K562 (cell line): ENCODE results near the gene CD82. TPM values are rescaled to one million over a fixed set of nuclear protein-coding genes. Genes with fewer than 3 reads are reported as not detected.

ENCODE experiments used
- ATAC-seq: fragments of 200-7000 bp; cut with Tn5 transposase; 3 replicates; pipeline ENCODE4 v1.9.1; 2020; ENCODE audit warnings: moderate library complexity
- BruUV-seq: library from RNA; stranded (reverse); fragments of 400-500 nt; replicated peaks from 2 replicates; lab custom pipeline; 2021; lab: Mats Ljungman, UMichigan
- CTCF ChIA-PET: fragments of 300-600 bp; formaldehyde crosslinking; extraction: SDS; loops from one replicate; lab custom pipeline; 2021; ENCODE audit warnings: low intra/inter-chr PET ratio; lab: Yijun Ruan, JAX
- POLR2A ChIA-PET: fragments of 300-600, 350-650 bp; sonication (Branson Sonifier 250); formaldehyde crosslinking; extraction: SDS; loops from one replicate; lab custom pipeline; 2021; ENCODE audit warnings: antibody characterized with exemption, inconsistent platforms; lab: Yijun Ruan, JAX
- DNase-seq, 4 experiments: peaks; one replicate each; pipeline versions ENCODE4 v3.0.0 to v3.0.0-alpha.2; 2011 to 2018; ENCODE audit warnings: low spot score in 3 of 4, mixed read lengths in 3 of 4; ENCODE audit errors: extremely low read depth in 1 of 4
- FAIRE-seq: peaks from 2 replicates; lab custom pipeline; 2011; peaks lifted over from hg19 to GRCh38; lab: Jason Lieb, UNC
- H2AFZ ChIP-seq: 2 replicates; pipeline ENCODE4 v1.6.0; 2011; ENCODE audit warnings: low read depth, low read length, control low read depth, inconsistent platforms
- H3K27ac ChIP-seq: fragments of 200-600 bp; 3 replicates; pipeline ENCODE4 v1.8.0; 2011; ENCODE audit warnings: low read depth, mild to moderate bottlenecking, control low read depth, inconsistent platforms, low read length, moderate library complexity, mixed read lengths; ENCODE audit errors: extremely low read depth
- H3K27me3 ChIP-seq, 2 experiments: fragments of 300-600 bp in 1 of 2; 2 replicates in 1 of 2; 3 replicates in 1 of 2; pipeline versions ENCODE4 v1.6.0 to v1.8.0; 2011; ENCODE audit warnings: inconsistent platforms in 2 of 2, low read length in 2 of 2, mild to moderate bottlenecking in 1 of 2, mixed read lengths in 1 of 2, moderate library complexity in 1 of 2; ENCODE audit not compliant: control insufficient read depth in 2 of 2, insufficient read depth in 2 of 2
- H3K36me3 ChIP-seq: fragments of 300-600 bp; 3 replicates; pipeline ENCODE4 v1.8.0; 2011; ENCODE audit warnings: mild to moderate bottlenecking, low read length, inconsistent platforms; ENCODE audit not compliant: control insufficient read depth, insufficient read depth
- H3K4me1 ChIP-seq, 2 experiments: fragments of 200-600 bp in 1 of 2; replicated peaks in 1 of 2; 2 replicates in 1 of 2; 3 replicates in 1 of 2; pipeline versions ENCODE4 v1.5.1 to v1.8.0; 2011; ENCODE audit warnings: inconsistent platforms in 2 of 2, low read length in 2 of 2, mild to moderate bottlenecking in 1 of 2, mixed read lengths in 1 of 2, moderate library complexity in 1 of 2; ENCODE audit not compliant: control insufficient read depth in 2 of 2, insufficient read depth in 2 of 2
- H3K4me2 ChIP-seq: 2 replicates; pipeline ENCODE4 v1.6.1; 2011; ENCODE audit warnings: low read length, control low read depth, inconsistent platforms, mixed read lengths; ENCODE audit not compliant: insufficient read depth
- H3K4me3 ChIP-seq: fragments of 200-600 bp; sonication (generic), shearing (Covaris generic); 2 replicates; pipeline ENCODE4 v1.5.1; 2016; ENCODE audit warnings: control low read depth, inconsistent platforms
- H3K79me2 ChIP-seq: fragments of 200-600 bp; 3 replicates; pipeline ENCODE4 v1.8.0; 2011; ENCODE audit warnings: low read length, inconsistent platforms; ENCODE audit not compliant: control insufficient read depth, insufficient read depth
- H3K9ac ChIP-seq, 2 experiments: 2 replicates each; pipeline versions ENCODE4 v1.6.0 to v1.6.1; 2011; ENCODE audit warnings: low read depth in 2 of 2, low read length in 2 of 2, control low read depth in 1 of 2, inconsistent platforms in 1 of 2, mild to moderate bottlenecking in 1 of 2, mixed read lengths in 1 of 2; ENCODE audit not compliant: insufficient read depth in 1 of 2
- H3K9me1 ChIP-seq: one replicate; pipeline ENCODE4 v1.6.0; 2011; ENCODE audit warnings: inconsistent platforms, mild to moderate bottlenecking, low read length, moderate library complexity; ENCODE audit not compliant: control insufficient read depth, insufficient read depth
- H3K9me3 ChIP-seq: replicated peaks from 2 replicates; pipeline ENCODE4 v1.5.1; 2011; ENCODE audit warnings: low read depth, low read length, inconsistent platforms; ENCODE audit not compliant: control insufficient read depth, insufficient read depth
- H4K20me1 ChIP-seq: replicated peaks from 2 replicates; pipeline ENCODE4 v1.6.1; 2011; ENCODE audit warnings: low read length, inconsistent platforms, mixed read lengths; ENCODE audit not compliant: control insufficient read depth, insufficient read depth
- FOSL1 ChIP-seq: fragments of 200-800 bp; sonication (Bioruptor generic); conservative IDR thresholded peaks from 2 replicates; pipeline ENCODE4 v1.6.1; 2016; ENCODE audit warnings: missing genetic modification characterization, missing compliant biosample characterization
- GATAD2B ChIP-seq: fragments of 450-650 bp; IDR thresholded peaks from 2 replicates; pipeline ENCODE4 v1.6.1; 2017; ENCODE audit warnings: mild to moderate bottlenecking, borderline replicate concordance
- JUND ChIP-seq, 2 experiments: IDR thresholded peaks; 2 replicates in 1 of 2; 3 replicates in 1 of 2; pipeline ENCODE4 v1.6.1; 2011; ENCODE audit warnings: borderline replicate concordance in 2 of 2, low read depth in 2 of 2, low read length in 2 of 2, improper control_type of control experiment in 1 of 2, missing biosample characterization in 1 of 2, missing genetic modification characterization in 1 of 2, missing genetic modification reagents in 1 of 2
- MCM7 ChIP-seq, 2 experiments: fragments of 450-650 bp; IDR thresholded peaks; 2 replicates each; pipeline ENCODE4 v1.6.1; 2016 to 2018
- NFIC ChIP-seq: fragments of 450-650 bp; IDR thresholded peaks from 2 replicates; pipeline ENCODE4 v1.6.1; 2017; ENCODE audit warnings: mild to moderate bottlenecking, inconsistent platforms
- SMAD3 ChIP-seq: fragments of 450-650 bp; formaldehyde crosslinking; conservative IDR thresholded peaks from 2 replicates; pipeline ENCODE4 v1.4.0; 2020; ENCODE audit warnings: mild to moderate bottlenecking
- STAT5B ChIP-seq: fragments of 250-450 bp; sonication (Bioruptor Pico); IDR thresholded peaks from 2 replicates; pipeline ENCODE4 v1.8.0; 2021; ENCODE audit warnings: mild to moderate bottlenecking, inconsistent platforms
- ZFP1 ChIP-seq: fragments of 450-650 bp; formaldehyde crosslinking; IDR thresholded peaks from 2 replicates; pipeline ENCODE4 v1.4.0; 2020; ENCODE audit warnings: mild to moderate bottlenecking, mixed read lengths
- ZFP36 ChIP-seq: fragments of 150-350 bp; IDR thresholded peaks from 2 replicates; pipeline ENCODE4 v1.6.1; 2018; ENCODE audit warnings: low read length, low read depth; ENCODE audit not compliant: partially characterized antibody
- ZKSCAN1 ChIP-seq: fragments of 150-350 bp; IDR thresholded peaks from 2 replicates; pipeline ENCODE4 v1.6.1; 2016; ENCODE audit warnings: low read depth, low read length
- ZKSCAN8 ChIP-seq: fragments of 200-800 bp; sonication (Bioruptor generic); IDR thresholded peaks from 2 replicates; pipeline ENCODE4 v1.6.1; 2016; ENCODE audit warnings: missing genetic modification characterization, missing compliant biosample characterization
- ZNF175 ChIP-seq: fragments of 200-800 bp; sonication (Bioruptor generic); IDR thresholded peaks from 2 replicates; pipeline ENCODE4 v1.6.1; 2016; ENCODE audit warnings: low read depth, mild to moderate bottlenecking, missing genetic modification characterization, missing compliant biosample characterization
- ZNF212 ChIP-seq: fragments of 450-650 bp; formaldehyde crosslinking; IDR thresholded peaks from 2 replicates; pipeline ENCODE4 v1.4.0; 2020; ENCODE audit warnings: mild to moderate bottlenecking
- ZNF408 ChIP-seq: fragments of 250-450 bp; sonication (Bioruptor Pico); IDR thresholded peaks from 2 replicates; pipeline ENCODE4 v1.4.0; 2020; ENCODE audit warnings: low read depth, mild to moderate bottlenecking, moderate library complexity
- ZNF75A ChIP-seq: fragments of 450-650 bp; formaldehyde crosslinking; IDR thresholded peaks from 2 replicates; pipeline ENCODE4 v1.4.0; 2020; ENCODE audit warnings: mild to moderate bottlenecking
- WGBS: fragments of 100-300 bp; shearing (Covaris generic); methylation state at CpG from one replicate; pipeline ENCODE4 v1.1.6; 2016; ENCODE audit warnings: low coverage, mixed read lengths; ENCODE audit not compliant: insufficient coverage; ENCODE audit errors: missing lambda C conversion rate; 5-methylcytosine and 5-hydroxymethylcytosine counted together
- in situ Hi-C: fragments of 300-500 bp; cut with MboI; formaldehyde crosslinking; loops from 4 replicates; pipeline ENCODE4 v1.15.0; 2018; ENCODE audit warnings: inconsistent platforms, mixed read lengths
- intact Hi-C: fragments of 100-400 bp; cut with micrococcal nuclease; formaldehyde crosslinking; loops from 2 replicates; pipeline ENCODE4 v1.14.2; 2022
- polyA plus RNA-seq, 8 experiments: library from polyadenylated mRNA; depleted of rRNA in 4 of 8; stranded (reverse) in 5 of 8; unstranded in 3 of 8; fragments of >200 nt; fragmentation: Nextera tagmentation in 2 of 8; fragmentation: Illumina TruSeq in 1 of 8; extraction: Ambion mirVana in 2 of 8; extraction: Trizol in 1 of 8; gene quantifications; 2 replicates each; pipeline versions ENCODE4 v1.2.1 to v1.2.3, GENCODE V29; 2011 to 2014; ENCODE audit warnings: inconsistent platforms in 1 of 8, missing spikeins in 1 of 8
- total RNA-seq, 7 experiments: library from RNA; depleted of rRNA in 6 of 7; stranded (reverse); fragments of >200 nt in 6 of 7; fragmentation: Illumina TruSeq in 2 of 7; extraction: Trizol in 2 of 7; gene quantifications; 2 replicates each; pipeline versions ENCODE4 v1.2.1 to v1.2.3, GENCODE V29; 2011 to 2021; ENCODE audit warnings: low replicate concordance in 1 of 7
- TF ChIP-seq, protein P1 (sequence below), 2 experiments: fragments of 450-650 bp in 1 of 2; sonication (generic) in 1 of 2; formaldehyde crosslinking in 1 of 2; IDR thresholded peaks in 1 of 2; conservative IDR thresholded peaks in 1 of 2; 2 replicates each; pipeline versions ENCODE4 v1.6.1 to v1.8.1; 2016 to 2023; ENCODE audit warnings: mild to moderate bottlenecking in 2 of 2, moderate library complexity in 2 of 2, inconsistent platforms in 1 of 2, missing genetic modification reagents in 1 of 2
- TF ChIP-seq, protein P2 (sequence below): fragments of 450-650 bp; IDR thresholded peaks from 2 replicates; pipeline ENCODE4 v1.6.1; 2016

CD82 gene
- total and polyA plus RNA-seq, 9 of the 15 experiments (the other 6 are each of a cell fraction or from before 2014, with no cell fraction given), result 0.27 to 9.4 (median 3.0) TPM

DNA sequence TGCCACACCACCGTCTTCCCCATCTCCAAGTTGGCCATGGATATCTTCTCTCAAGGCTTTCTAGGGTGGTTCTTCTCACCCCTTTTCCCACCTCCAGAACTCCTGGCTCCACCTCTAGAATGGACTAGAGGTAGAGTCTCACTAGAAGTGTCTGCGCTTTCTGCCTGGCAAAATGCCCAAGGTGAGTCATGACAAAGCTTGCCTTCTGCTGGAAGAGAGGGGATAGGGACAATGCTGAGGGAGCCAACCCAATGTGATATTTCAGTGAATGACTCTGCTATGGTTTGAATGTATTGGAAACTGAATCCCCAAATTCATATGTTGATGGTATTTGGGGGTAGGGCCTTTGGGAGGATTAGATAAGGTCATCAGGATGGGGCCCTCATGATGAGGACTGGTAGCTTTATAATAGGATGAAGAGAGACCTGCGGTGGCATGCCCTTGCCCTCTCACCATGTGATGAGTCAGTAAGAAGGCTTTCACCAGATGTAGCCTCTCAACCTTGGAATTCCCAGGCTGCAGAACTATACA, 4.1 kb upstream of the CD82 start:
- no peak overlapping the region for H3K9ac ChIP-seq
- in situ Hi-C loops, result loop anchor here (5.0 kb wide), 1 partner anchor 46 kb away; no protein-coding TSS in a partner anchor
- FAIRE-seq (no peak), DNase-seq (peak in 2 of 4 experiments; percentile 6 to 50), ATAC-seq (no peak)
- H3K9me1 ChIP-seq, result no peaks in the 10 kb centered on the region
- WGBS, result 67% methylated on average over 3 of the region's 3 CpGs
- no peak overlapping the region for H3K4me3 ChIP-seq
- no TSS peak for BruUV-seq
- H3K9me3 ChIP-seq, result no peaks in the 10 kb centered on the region
- no peaks in the 10 kb centered on the region for H4K20me1 ChIP-seq
- no peak overlapping the region for H3K27ac ChIP-seq
- peaks cover 20 to 38% of the 10 kb centered on the region in 2 experiments for H3K4me1 ChIP-seq
- intact Hi-C loops, result loop anchor here (10.0 kb wide), 1 partner anchor 223 kb away; no protein-coding TSS in a partner anchor
- ChIA-PET POLR2A (interaction anchor here (1.0 kb wide), 1 partner anchor 56 kb away, joined by 5 read pairs; no protein-coding TSS in a partner anchor), CTCF (no interaction called here)
- no peaks in the 10 kb centered on the region for H3K36me3 ChIP-seq
- H3K4me2 ChIP-seq, result no peak overlapping the region
- no peak overlapping the region for H2AFZ ChIP-seq
- no peaks in the 10 kb centered on the region for H3K79me2 ChIP-seq
- no peaks in the 10 kb centered on the region for H3K27me3 ChIP-seq
- TF ChIP-seq ZNF75A (CRISPR knock-in tag) (no peak), NFIC (peak; percentile 85), FOSL1 (tag) (peak; percentile 61), ZFP36 (no peak), ZFP1 (no peak), STAT5B (CRISPR knock-in tag) (no peak), ZNF408 (CRISPR knock-in tag) (no peak), ZKSCAN1 (no peak), MCM7 (IDR thresholded peaks at IDR 0.05) (no peak), ZNF212 (no peak), SMAD3 (CRISPR knock-in tag) (no peak), GATAD2B (no peak), ZKSCAN8 (CRISPR knock-in tag) (no peak), JUND (IDR thresholded peaks at IDR 0.05; ENCODE audit: borderline replicate concordance, low read depth, low read length) (peak; percentile 22; the same call in 1 of the 2 replicates), JUND (tag; IDR thresholded peaks at IDR 0.05; ENCODE audit: borderline replicate concordance, low read depth, low read length) (0 out of 3 replicates have a peak, but pooled peaks have one; percentile 15), ZNF175 (CRISPR knock-in tag) (no peak)
- TF ChIP-seq, protein P1, sequence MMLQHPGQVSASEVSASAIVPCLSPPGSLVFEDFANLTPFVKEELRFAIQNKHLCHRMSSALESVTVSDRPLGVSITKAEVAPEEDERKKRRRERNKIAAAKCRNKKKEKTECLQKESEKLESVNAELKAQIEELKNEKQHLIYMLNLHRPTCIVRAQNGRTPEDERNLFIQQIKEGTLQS (IDR thresholded peaks at IDR 0.05), result 0 out of 2 replicates have a peak, but pooled peaks have one; percentile 25
- TF ChIP-seq, protein P1 (CRISPR knock-in tag; conservative IDR thresholded peaks at IDR 0.05), result no peak
- TF ChIP-seq, protein P2, sequence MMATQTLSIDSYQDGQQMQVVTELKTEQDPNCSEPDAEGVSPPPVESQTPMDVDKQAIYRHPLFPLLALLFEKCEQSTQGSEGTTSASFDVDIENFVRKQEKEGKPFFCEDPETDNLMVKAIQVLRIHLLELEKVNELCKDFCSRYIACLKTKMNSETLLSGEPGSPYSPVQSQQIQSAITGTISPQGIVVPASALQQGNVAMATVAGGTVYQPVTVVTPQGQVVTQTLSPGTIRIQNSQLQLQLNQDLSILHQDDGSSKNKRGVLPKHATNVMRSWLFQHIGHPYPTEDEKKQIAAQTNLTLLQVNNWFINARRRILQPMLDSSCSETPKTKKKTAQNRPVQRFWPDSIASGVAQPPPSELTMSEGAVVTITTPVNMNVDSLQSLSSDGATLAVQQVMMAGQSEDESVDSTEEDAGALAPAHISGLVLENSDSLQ, result no peak
